K562 (cell line): Measurements from ENCODE around the gene CDC45. TPM values are rescaled to one million over a fixed set of nuclear protein-coding genes. Genes with fewer than 3 reads are reported as not detected.

Source experiments
- ESRRA ChIP-seq: fragments of 450-650 bp; IDR thresholded peaks from 2 replicates; pipeline ENCODE4 v1.6.1; 2014; ENCODE audit warnings: low read depth, mild to moderate bottlenecking, moderate library complexity, borderline replicate concordance
- ESRRB ChIP-seq: fragments of 250-450 bp; sonication (Bioruptor Pico); IDR thresholded peaks from 2 replicates; pipeline ENCODE4 v1.5.0; 2020; ENCODE audit warnings: mild to moderate bottlenecking, moderate library complexity, borderline replicate concordance
- HDAC2 ChIP-seq: fragments of 450-650 bp; IDR thresholded peaks from 2 replicates; pipeline ENCODE4 v1.6.1; 2016; ENCODE audit warnings: mild to moderate bottlenecking
- MCM7 ChIP-seq, 2 experiments: fragments of 450-650 bp; IDR thresholded peaks; 2 replicates each; pipeline ENCODE4 v1.6.1; 2016 to 2018
- MYNN ChIP-seq, 2 experiments: sonication (generic); formaldehyde crosslinking in 1 of 2; IDR thresholded peaks; 2 replicates each; pipeline versions ENCODE4 v1.5.0 to v1.6.1; 2016 to 2020; ENCODE audit warnings: antibody characterized with exemption in 1 of 2, missing genetic modification reagents in 1 of 2
- NFRKB ChIP-seq: fragments of 450-650 bp; IDR thresholded peaks from 2 replicates; pipeline ENCODE4 v1.6.1; 2016; ENCODE audit warnings: low read depth
- POLR2A ChIP-seq: fragments of 450-650 bp; conservative IDR thresholded peaks from 2 replicates; pipeline ENCODE4 v1.6.1; 2016
- ZBTB11 ChIP-seq, 3 experiments: fragments of 200-800 bp in 1 of 3; fragments of 250-450 bp in 1 of 3; fragments of 450-650 bp in 1 of 3; sonication (Bioruptor Pico) in 1 of 3; sonication (Bioruptor generic) in 1 of 3; formaldehyde crosslinking in 1 of 3; IDR thresholded peaks; 2 replicates each; pipeline versions ENCODE4 v1.6.1 to v1.8.0; 2016 to 2022; ENCODE audit warnings: mild to moderate bottlenecking in 2 of 3, missing genetic modification characterization in 2 of 3, missing compliant biosample characterization in 1 of 3, moderate library complexity in 1 of 3
- ZFP36 ChIP-seq: fragments of 150-350 bp; IDR thresholded peaks from 2 replicates; pipeline ENCODE4 v1.6.1; 2018; ENCODE audit warnings: low read length, low read depth; ENCODE audit not compliant: partially characterized antibody
- ZNF143 ChIP-seq: sonication (generic); formaldehyde crosslinking; IDR thresholded peaks from 2 replicates; pipeline ENCODE4 v1.9.0; 2022; ENCODE audit warnings: mild to moderate bottlenecking, missing genetic modification reagents
- ZNF239 ChIP-seq: fragments of 250-450 bp; sonication (Bioruptor Pico); IDR thresholded peaks from 2 replicates; pipeline ENCODE4 v1.4.0; 2020; ENCODE audit warnings: mild to moderate bottlenecking
- ZNF830 ChIP-seq: fragments of 250-450 bp; sonication (Bioruptor Pico); IDR thresholded peaks from 2 replicates; pipeline ENCODE4 v1.5.0; 2021; ENCODE audit warnings: mild to moderate bottlenecking
- polyA plus RNA-seq, 8 experiments: library from polyadenylated mRNA; depleted of rRNA in 4 of 8; stranded (reverse) in 5 of 8; unstranded in 3 of 8; fragments of >200 nt; fragmentation: Nextera tagmentation in 2 of 8; fragmentation: Illumina TruSeq in 1 of 8; extraction: Ambion mirVana in 2 of 8; extraction: Trizol in 1 of 8; gene quantifications; 2 replicates each; pipeline versions ENCODE4 v1.2.1 to v1.2.3, GENCODE V29; 2011 to 2014; ENCODE audit warnings: inconsistent platforms in 1 of 8, missing spikeins in 1 of 8
- total RNA-seq, 7 experiments: library from RNA; depleted of rRNA in 6 of 7; stranded (reverse); fragments of >200 nt in 6 of 7; fragmentation: Illumina TruSeq in 2 of 7; extraction: Trizol in 2 of 7; gene quantifications; 2 replicates each; pipeline versions ENCODE4 v1.2.1 to v1.2.3, GENCODE V29; 2011 to 2021; ENCODE audit warnings: low replicate concordance in 1 of 7
- TF ChIP-seq, protein P1 (sequence below): sonication (generic); formaldehyde crosslinking; IDR thresholded peaks from 2 replicates; pipeline ENCODE4 v1.8.1; 2023; ENCODE audit warnings: mild to moderate bottlenecking, missing genetic modification reagents
- TF ChIP-seq, protein P2 (sequence below), 2 experiments: fragments of 450-650 bp in 1 of 2; IDR thresholded peaks; 2 replicates each; pipeline ENCODE4 v1.6.1; 2011 to 2017; ENCODE audit warnings: low read depth in 2 of 2, antibody characterized with exemption in 1 of 2, borderline replicate concordance in 1 of 2, low read length in 1 of 2, mild to moderate bottlenecking in 1 of 2, mixed read lengths in 1 of 2; ENCODE audit not compliant: control insufficient read depth in 1 of 2
- TF ChIP-seq, protein P3 (sequence below): fragments of 250-450 bp; sonication (Bioruptor Pico); IDR thresholded peaks from 2 replicates; pipeline ENCODE4 v1.5.0; 2020; ENCODE audit warnings: mild to moderate bottlenecking, borderline replicate concordance

The CDC45 gene
- total and polyA plus RNA-seq, 9 of the 15 experiments (the other 6 are each of a cell fraction or from before 2014, with no cell fraction given): 251 to 580 (median 410) TPM

DNA sequence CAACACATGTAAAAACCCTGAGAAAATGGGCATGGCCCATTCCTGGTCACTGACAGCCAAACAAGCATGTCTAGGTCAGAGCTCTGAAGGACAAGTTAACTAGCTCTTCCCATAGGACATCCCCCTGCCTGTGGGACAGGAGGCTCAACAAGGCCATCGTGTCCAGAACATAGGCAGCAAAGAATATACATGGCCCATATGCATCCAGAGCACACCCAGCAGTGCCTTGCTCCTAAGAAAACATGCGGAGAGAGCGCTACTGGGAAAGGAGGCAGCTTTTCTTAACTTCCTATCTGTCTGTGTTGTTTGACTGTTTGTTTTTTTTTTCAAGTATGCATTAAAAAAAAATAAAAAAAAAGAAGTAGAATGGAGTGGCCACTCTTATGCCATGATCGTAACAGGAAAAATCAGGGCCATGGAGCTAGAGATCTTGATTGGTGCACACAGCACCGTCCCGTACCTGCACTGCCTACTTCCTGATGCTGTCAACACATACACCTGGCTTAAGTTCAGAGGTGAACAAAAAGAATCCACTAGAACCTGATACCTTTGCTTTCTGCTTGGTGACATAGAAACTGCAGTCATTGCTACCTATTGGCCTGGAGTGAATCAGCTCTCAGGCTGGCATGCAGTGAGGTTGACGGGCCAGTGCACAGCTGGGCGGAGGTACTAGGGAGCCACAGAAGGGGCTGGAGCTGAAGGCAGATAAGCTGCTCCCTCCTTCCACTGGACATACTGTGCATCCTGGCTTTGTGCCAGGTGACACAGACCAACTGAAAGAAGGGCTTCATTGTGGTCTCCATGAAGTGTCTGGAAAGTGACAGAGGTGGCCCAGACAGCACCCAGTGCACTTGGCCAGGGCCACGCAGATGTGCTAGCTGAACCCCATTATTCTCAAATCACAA lies 12.6 kb upstream of the CDC45 start (continued):
- TF ChIP-seq MYNN (IDR thresholded peaks at IDR 0.05): no peak
- TF ChIP-seq MYNN (CRISPR knock-in tag; IDR thresholded peaks at IDR 0.05): peak; percentile 15
- TF ChIP-seq MCM7 (IDR thresholded peaks at IDR 0.05): no peak
- no peak for TF ChIP-seq ESRRB
- peak; percentile 59 for TF ChIP-seq ZNF143
- TF ChIP-seq HDAC2: no peak
- TF ChIP-seq ESRRA: no peak
- TF ChIP-seq, protein P1, sequence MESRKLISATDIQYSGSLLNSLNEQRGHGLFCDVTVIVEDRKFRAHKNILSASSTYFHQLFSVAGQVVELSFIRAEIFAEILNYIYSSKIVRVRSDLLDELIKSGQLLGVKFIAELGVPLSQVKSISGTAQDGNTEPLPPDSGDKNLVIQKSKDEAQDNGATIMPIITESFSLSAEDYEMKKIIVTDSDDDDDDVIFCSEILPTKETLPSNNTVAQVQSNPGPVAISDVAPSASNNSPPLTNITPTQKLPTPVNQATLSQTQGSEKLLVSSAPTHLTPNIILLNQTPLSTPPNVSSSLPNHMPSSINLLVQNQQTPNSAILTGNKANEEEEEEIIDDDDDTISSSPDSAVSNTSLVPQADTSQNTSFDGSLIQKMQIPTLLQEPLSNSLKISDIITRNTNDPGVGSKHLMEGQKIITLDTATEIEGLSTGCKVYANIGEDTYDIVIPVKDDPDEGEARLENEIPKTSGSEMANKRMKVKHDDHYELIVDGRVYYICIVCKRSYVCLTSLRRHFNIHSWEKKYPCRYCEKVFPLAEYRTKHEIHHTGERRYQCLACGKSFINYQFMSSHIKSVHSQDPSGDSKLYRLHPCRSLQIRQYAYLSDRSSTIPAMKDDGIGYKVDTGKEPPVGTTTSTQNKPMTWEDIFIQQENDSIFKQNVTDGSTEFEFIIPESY: no peak
- no peak for TF ChIP-seq ZNF239
- TF ChIP-seq, protein P2, sequence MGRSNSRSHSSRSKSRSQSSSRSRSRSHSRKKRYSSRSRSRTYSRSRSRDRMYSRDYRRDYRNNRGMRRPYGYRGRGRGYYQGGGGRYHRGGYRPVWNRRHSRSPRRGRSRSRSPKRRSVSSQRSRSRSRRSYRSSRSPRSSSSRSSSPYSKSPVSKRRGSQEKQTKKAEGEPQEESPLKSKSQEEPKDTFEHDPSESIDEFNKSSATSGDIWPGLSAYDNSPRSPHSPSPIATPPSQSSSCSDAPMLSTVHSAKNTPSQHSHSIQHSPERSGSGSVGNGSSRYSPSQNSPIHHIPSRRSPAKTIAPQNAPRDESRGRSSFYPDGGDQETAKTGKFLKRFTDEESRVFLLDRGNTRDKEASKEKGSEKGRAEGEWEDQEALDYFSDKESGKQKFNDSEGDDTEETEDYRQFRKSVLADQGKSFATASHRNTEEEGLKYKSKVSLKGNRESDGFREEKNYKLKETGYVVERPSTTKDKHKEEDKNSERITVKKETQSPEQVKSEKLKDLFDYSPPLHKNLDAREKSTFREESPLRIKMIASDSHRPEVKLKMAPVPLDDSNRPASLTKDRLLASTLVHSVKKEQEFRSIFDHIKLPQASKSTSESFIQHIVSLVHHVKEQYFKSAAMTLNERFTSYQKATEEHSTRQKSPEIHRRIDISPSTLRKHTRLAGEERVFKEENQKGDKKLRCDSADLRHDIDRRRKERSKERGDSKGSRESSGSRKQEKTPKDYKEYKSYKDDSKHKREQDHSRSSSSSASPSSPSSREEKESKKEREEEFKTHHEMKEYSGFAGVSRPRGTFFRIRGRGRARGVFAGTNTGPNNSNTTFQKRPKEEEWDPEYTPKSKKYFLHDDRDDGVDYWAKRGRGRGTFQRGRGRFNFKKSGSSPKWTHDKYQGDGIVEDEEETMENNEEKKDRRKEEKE (IDR thresholded peaks at IDR 0.05; ENCODE audit: borderline replicate concordance in 1 of 2, control insufficient read depth in 1 of 2, low read depth in 2 of 2, low read length in 1 of 2): 0 out of 4 replicates have a peak, but pooled peaks of 1 of the 2 experiments have one; percentile 23
- no peak for TF ChIP-seq NFRKB
- peak; percentile 67 for TF ChIP-seq ZFP36
- TF ChIP-seq ZNF830: no peak
- TF ChIP-seq, protein P3, sequence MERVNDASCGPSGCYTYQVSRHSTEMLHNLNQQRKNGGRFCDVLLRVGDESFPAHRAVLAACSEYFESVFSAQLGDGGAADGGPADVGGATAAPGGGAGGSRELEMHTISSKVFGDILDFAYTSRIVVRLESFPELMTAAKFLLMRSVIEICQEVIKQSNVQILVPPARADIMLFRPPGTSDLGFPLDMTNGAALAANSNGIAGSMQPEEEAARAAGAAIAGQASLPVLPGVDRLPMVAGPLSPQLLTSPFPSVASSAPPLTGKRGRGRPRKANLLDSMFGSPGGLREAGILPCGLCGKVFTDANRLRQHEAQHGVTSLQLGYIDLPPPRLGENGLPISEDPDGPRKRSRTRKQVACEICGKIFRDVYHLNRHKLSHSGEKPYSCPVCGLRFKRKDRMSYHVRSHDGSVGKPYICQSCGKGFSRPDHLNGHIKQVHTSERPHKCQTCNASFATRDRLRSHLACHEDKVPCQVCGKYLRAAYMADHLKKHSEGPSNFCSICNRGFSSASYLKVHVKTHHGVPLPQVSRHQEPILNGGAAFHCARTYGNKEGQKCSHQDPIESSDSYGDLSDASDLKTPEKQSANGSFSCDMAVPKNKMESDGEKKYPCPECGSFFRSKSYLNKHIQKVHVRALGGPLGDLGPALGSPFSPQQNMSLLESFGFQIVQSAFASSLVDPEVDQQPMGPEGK (CRISPR knock-in tag): no peak
- TF ChIP-seq POLR2A: peak; percentile 36
- TF ChIP-seq ZBTB11 (CRISPR knock-in tag; IDR thresholded peaks at IDR 0.05): 0 out of 6 replicates have a peak, but pooled peaks of 1 of the 3 experiments have one; percentile 5
